IPS DF 4.7 (cell line): ENCODE data around the gene KLRB1.
"Not testable (repeated sequence)": the region's sequence is repeated elsewhere in the genome, so short reads cannot be mapped to it uniquely, and the experiment has no call there.

Experiments used
- DNase-seq: peaks from one replicate; pipeline ENCODE4 v3.0.0-alpha.2; 2013; ENCODE audit warnings: low spot score; ENCODE audit errors: extremely low read depth

The KLRB1 gene

GRCh38 chr12:9607716-9608115 is at the start of gene KLRB1:
Gene KLRB1 (minus strand): TSS chr12:9607916. CDS start chr12:9607839, 77 bp downstream.
- DNase-seq: no peak

GRCh38 chr12:9651265-9651729 is 43.6 kb upstream of the KLRB1 start:
- DNase-seq: no peak

DNA sequence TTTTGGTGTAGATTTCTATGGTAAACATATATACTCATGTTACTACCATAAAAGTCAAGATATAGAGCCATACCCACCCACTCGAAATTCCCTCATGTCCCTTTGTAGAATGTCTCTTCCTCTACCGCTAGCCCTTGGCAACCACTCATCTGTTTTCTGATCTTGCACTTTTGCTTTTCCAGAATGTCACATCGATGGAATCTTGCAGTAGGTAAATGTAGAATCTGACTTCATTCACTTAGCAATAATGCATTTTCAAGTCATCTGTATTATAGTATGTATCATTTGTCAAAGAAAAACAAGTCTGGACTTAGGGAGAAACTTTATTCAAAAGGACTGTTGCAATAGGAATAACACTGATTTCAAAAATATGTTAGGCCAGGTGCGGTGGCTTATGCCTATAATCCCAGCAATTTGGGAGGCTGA is 42.4 kb upstream of the KLRB1 start:
- no peak for DNase-seq

DNA sequence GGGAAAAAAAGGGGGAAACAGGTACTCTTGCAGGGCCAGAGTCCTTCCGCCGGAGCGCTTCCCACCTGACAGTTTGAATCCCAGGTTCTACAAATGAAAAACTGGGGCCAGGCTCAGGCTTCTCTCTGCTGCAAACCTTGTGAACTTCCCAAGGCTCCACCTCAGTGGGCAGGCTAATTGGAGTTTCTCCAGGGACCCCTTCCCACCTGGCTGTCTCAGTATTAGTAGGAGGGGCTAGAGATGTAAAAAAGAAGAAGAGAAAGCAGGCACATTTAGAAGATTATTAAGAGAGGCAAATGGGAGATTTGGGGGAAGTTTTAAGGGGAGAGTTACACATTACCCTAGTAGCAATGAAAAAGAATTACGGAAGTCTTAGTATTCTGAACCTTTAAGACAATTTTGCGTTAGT is 41.8 kb upstream of the KLRB1 start:
- no peak for DNase-seq

- no peak for DNase-seq
These were observed 41.2 kb upstream of the KLRB1 start for GRCh38 chr12:9648701-9649531.

DNA sequence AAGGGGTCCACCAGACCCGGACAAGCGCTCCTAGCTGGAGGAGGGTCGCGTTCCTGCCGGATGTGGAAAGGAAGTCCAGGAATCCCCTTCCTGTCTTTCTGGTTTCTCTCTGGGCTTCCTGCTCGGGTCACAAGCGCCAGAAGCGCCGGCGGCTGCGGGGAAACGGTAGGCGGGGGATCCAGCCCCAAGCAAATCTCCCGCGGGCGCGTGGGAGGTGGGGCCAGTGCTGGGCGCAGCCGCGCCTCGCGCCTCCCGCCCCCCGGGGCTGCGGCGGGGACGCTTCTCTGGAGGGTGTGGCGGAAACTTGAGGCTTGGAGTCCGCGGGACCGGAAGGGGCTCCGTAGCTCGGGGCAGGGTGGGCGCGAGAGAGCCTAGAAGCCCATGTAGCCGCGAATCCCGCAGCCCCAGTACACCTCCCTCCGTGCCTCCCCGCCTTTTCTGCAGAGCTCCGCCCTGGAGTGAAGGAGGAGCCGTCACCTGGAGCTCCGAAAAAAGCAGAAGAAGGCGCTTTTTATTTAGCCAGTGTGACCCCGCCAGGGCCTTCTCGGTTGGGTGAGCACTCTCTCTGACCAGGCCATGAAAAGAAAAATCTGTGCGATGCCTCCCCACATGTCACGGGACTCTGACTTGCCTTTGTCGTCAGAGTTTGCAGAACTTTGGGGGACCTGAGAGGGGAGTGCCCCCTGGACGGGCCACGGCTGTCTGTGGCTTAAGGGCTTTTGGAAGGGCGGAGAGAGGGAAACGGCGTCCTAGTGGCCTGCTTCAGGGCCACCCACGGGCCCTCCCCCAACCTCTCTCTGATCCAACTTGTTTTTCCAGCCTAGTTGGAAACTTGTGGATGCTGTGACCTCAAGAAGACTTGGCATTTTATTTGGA is 40.3 kb upstream of the KLRB1 start:
- DNase-seq: no peak

GRCh38 chr12:9646794-9647781 is 39.4 kb upstream of the KLRB1 start:
- DNase-seq: no peak

- not testable (repeated sequence) for DNase-seq
These were observed 37.4 kb upstream of the KLRB1 start for GRCh38 chr12:9644985-9645551.

DNA sequence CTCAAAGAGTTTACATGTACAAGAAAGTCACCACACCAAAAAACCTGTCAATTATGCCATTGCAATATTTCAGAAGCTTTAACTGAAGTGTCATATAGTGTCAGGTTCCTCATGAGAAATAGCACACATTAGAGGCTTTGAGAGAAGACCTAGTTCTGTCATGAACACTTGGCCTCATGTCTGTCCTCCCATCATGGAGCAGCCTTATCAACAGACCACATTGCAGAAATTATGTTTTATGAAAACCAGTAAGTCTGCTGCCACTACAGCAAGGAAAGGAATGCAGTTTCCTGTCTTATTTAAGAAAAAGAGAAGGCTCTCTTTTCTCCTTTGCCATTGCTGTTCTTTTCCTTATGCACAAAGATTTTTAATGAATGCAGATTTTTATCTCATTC is 35.5 kb upstream of the KLRB1 start:
- no peak for DNase-seq

- DNase-seq: no peak
These were observed 35.0 kb upstream of the KLRB1 start for GRCh38 chr12:9642606-9643265.

GRCh38 chr12:9640024-9640423 is 32.3 kb upstream of the KLRB1 start:
- no peak for DNase-seq

DNA sequence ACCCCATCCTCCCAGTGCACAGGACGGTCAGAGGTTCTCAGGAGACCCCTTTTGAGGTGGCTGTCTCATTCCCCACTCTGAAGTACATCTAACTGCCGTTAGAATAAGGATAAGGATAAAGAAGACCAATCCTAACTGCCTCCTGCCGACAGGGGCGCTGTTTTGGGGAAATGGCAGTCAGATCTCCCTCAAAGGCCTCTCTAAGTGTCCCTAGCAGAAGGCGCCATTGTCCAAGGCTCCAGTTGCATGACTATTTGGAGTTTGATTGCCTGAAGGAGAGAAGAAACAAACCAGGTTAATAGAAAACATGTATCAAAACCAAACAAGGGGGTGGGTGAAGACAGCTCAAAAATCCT is 29.1 kb upstream of the KLRB1 start:
- DNase-seq: no peak

DNA sequence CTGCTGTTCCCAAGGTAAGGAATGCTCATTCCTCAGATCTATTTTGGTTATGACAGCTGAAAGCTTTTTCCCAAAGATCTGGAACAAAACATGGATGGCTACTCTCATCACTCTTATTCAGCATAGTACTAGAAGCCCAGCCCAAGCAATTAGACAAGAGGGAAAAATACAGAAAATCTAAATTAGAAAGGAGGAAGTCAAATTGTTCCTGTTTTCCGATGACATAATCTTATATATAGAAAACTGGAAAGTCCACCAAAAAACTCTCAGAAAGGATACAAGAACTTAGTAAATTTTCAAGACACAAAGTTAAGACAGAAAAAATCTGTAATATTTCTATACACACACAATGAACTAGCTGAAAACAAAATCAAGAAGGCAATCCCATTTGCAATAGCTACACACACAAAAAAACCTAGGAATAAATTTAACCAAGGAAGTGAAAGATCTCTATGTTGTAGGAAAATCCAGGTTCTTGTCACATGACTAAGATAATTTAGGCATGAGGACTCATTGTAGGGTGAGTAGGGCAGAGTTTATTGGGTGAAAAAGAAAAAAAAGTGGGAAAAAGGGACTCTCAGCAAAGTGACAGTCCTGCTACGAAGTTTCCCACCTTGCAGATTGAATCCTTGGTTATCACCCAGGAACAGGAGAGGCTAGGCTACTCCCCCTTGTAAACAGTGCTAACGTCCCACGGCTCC is 28.6 kb upstream of the KLRB1 start:
- DNase-seq: no peak

- DNase-seq: no peak
These were observed 27.4 kb upstream of the KLRB1 start for GRCh38 chr12:9634969-9635754.

GRCh38 chr12:9634177-9634803 is 26.6 kb upstream of the KLRB1 start:
- no peak for DNase-seq

GRCh38 chr12:9632766-9633165 is 25.1 kb upstream of the KLRB1 start:
- no peak for DNase-seq

- DNase-seq: no peak
These were observed 19.1 kb upstream of the KLRB1 start for GRCh38 chr12:9626821-9627220.

DNA sequence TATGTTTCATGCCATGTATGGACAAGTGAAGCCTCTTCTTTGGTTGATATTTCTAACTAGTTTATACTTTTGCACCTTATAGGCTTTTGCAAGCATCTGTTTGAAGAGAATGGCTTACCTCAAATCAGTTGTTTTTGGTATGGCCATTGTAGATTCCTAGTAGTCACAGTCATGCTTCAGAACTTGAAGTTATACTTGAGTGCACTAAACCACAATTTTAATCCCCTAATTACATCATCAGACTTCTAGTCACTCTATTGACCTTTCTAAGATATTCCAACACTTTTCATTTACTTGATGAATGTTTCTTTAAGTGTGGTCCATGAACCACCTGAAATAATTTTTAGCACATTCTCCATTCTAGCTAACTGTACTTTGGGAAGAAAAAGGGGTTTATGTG is 18.6 kb upstream of the KLRB1 start:
- no peak for DNase-seq
